Measurements from ENCODE around the gene FOXN3.
"Not testable (repeated sequence)": the region's sequence is repeated elsewhere in the genome, so short reads cannot be mapped to it uniquely, and the experiment has no call there.

FOXN3 gene

DNA sequence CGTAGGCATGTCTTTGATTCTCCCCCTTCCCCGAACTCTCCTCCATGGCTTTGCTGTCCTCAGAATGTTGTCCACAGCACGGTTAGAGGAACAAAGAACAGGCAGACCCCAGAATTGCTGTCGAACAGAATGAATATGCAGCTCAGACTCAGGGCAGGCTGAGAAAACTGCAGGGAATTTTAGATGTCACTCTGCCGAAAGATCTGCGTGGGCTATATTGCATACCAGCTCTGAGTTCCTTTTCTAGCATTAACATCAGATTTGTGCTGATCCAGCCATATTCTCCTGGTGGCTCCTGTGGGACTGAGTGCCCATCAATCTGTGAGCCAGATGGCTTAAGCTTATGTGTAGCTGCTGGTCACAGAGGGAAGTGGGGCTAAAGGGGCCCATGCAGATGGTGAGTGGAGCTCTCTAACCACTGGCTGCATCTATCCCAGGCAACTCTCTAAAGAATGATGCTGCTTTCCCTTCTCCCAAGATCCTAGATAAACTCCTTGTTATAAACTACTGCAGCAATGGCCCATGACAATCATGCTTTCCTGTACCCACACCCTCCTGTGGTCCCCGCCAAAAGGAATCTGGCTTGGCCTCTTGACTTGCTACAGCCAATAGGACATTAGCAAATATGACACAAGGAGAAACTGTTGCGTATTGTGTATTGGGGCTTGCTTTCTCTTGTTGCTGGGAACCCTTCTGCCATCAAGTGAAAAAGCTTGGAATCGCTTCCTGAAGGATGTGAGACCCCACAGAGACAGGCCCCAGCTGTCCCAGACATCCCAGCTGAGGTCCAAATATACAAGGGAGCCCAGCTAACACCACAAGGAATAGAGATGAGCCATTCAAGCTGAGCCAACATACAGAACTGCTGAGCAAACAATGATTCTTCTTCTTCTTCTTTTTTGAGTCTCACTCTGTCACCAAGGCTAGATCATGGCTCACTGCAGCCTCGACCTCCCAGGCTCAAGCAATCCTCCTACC lies 101.3 kb downstream of the FOXN3 start:
- DNase-seq (ENCODE audit: low read depth, low spot score), result no peak
- no peak overlapping the region for H3K27ac ChIP-seq

DNA sequence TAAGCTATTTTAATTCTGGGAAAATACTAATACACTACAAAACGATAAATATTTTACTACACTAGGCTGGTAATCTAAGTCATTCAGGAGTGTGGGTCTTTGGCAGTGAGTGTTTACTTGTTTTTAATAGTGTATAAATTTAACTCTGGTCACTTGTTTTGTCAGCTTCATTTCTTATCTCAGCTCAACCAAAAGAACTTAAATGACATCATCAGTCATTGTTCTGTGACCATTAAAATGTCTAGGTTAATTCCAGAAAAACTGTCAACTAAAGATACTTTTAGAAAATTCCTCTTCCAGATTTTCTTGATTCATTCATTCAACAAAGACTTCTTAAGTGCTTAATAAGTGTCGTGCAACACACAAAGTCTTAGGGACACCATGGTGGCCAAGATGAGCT lies 102.8 kb downstream of the FOXN3 start:
- no peak overlapping the region for H3K27ac ChIP-seq
- DNase-seq (ENCODE audit: low read depth, low spot score), result no peak

DNA sequence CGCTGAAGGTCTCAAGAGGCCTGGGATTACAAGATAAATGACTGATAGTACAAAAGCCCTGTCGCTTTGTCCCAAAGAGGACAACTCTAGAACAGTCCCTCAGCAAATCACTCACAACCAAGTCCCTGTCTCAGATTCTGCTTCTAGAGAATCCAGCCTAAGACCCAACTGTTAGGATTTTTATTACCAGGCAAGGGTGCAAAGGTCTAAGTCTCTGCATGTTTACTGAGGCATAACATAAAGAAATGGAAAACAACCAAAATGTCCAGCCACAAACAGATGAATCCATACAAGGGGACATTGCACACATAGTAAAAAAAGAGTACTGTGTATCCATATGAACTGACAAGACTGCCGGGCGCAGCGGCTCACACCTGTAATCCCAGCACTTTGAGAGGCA lies 104.1 kb downstream of the FOXN3 start:
- no peak for DNase-seq (ENCODE audit: low read depth, low spot score)
- no peak overlapping the region for H3K27ac ChIP-seq

DNA sequence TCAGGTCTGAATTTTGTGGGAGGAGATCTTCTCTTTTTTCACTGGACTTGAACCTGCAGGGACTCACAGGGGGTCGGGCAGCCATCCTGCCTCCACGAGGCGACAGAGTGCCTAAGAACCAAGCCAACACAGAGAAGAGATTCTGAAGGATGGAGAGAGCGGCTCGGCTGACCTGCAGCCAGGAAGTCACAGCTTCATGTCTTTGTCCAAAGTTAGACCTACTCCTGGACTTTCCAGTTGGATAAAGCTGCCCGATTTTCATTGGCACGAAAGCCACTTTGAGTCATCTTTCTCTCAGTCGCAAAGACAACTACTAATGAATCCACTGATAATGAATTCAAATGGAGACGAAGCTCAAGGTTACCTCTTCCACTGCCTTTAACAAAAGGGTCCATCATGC lies 106.8 kb downstream of the FOXN3 start:
- no peak for DNase-seq (ENCODE audit: low read depth, low spot score)
- no peak overlapping the region for H3K27ac ChIP-seq

DNA sequence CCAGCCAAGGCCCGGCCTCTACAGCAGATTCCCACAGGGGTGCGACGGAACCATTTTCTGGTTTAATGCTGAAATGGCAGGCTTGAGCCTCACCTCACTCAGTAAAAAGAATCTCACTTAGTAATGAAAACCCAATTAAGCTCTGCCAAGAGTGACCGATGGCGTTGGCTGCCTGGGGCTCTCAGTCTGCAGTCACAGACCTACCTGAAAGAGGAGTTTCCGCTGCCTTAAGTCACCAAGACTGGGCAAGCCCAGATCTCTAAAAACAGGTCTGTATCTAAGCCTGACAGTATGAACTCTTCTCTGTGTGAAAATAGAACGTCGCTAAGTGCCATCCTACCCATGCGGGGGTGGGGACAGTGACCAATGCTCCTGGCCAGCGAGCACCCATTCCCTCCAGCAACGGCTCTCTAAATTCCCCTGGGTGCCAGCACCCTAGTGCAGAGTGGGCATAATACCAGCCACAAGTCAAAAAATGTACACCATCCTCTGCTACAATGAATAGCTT lies 107.3 kb downstream of the FOXN3 start:
- no peak for DNase-seq (ENCODE audit: low read depth, low spot score)
- H3K27ac ChIP-seq, result no peak overlapping the region

DNA sequence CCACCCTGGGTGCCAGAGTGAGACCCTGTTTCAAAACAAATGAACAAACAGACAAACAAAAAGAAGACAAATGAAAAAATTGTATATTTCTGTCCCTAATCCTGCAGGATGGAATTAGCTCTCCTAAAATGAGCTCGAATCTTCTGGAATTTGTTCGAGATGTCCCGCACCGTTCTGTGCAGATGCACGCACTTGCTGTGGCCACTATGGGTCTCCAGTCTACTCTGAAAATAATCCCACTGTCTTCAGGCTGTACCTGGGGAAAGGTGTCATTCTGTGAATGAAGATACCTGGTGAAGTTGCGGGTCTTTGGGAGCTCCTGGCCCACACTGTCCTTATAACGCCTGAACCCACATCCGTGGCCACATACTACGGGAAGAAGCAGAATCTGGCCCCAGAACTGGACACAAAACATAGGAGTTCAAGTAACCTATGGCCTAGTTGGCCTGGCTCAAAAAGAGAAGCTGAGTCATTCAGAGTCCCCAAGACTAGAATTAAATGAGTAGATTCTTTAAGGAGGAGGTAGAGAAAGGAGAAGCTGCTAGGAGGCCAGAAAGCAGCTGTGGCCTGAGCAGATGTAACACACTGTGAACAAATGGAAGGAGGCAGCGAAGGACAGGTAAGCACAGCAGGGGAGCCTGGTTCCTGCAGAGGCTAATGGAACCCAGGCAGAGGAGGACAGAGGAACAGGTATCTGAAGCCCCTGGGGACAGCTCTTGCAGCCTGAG lies 108.6 kb downstream of the FOXN3 start:
- H3K27ac ChIP-seq, result no peak overlapping the region
- DNase-seq (ENCODE audit: low read depth, low spot score), result no peak

DNA sequence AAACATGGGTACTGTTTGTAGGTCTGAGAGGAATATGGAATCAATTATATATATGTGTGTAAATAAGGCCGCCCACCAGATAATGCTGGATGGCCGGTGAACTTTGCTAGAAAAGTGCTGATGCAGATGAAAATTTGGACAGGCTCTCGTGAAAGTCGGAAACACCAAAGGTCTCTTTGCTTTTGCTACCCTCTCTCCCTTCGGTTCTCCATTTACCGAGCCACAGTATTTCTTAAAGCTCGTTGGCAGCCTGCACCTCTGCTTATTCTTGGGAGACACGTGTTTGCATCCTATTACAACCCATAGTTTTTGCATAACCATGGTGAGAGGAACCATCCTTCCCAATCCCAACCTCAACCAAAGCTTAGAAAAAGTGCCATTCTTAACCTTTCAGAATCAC lies 109.6 kb downstream of the FOXN3 start:
- no peak for DNase-seq (ENCODE audit: low read depth, low spot score)
- H3K27ac ChIP-seq, result no peak overlapping the region

DNA sequence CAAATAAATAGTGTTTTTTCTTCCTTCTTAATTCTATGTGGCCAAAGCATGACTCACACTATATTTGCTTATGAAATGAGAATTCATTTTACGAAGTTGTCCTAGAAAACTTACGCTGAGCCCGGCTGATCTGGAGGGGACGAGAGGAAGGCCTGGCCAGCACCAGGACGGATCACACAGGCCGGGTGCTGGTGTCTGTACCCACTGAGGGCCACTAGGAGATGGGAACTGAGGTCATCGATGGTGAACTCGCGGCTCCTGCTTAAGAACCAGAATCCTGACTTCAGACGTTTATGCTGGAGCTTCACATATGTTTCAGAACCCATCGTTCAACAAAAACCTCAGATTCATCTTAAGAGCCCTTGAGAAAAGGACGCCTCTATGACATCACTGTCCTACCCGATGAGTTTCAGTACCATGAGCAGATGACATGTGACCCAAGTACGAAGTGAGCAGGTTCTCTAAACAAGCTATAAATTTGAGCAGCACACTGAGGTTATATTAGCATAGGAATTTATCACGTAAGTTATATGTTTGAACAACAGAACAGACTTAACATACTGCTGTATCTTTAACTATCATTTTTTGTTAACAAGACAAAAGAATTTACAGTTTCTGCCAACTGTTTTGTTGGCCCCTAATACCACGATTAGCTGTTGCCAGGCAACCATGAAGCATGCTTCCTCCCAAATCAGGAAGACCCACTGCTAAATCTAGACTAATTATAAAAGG lies 111.9 kb downstream of the FOXN3 start:
- DNase-seq (ENCODE audit: low read depth, low spot score), result no peak

DNA sequence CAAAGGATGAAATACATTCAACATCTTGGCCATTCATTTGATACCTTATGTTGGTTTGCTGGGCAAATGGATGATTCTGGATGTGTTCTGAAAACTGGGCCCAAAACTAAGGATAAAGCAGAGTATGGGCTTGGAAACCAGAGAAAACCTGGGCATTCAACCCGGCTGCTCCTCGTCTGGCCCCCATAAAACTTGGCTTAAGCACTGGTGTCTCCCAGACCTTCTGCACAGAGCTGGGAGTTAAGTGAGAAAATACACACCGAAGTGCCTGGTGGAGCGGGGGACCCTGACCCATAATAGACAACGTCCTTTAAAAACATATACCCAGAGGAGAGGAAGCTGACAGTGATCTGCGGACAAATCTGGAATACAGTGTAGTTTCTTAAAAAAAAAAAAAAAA lies 112.5 kb downstream of the FOXN3 start:
- DNase-seq (ENCODE audit: low read depth, low spot score), result no peak
- no peak overlapping the region for H3K27ac ChIP-seq

More for the DNA sequence above, 111.9 kb downstream of the FOXN3 start:
- no peak overlapping the region for H3K27ac ChIP-seq

DNA sequence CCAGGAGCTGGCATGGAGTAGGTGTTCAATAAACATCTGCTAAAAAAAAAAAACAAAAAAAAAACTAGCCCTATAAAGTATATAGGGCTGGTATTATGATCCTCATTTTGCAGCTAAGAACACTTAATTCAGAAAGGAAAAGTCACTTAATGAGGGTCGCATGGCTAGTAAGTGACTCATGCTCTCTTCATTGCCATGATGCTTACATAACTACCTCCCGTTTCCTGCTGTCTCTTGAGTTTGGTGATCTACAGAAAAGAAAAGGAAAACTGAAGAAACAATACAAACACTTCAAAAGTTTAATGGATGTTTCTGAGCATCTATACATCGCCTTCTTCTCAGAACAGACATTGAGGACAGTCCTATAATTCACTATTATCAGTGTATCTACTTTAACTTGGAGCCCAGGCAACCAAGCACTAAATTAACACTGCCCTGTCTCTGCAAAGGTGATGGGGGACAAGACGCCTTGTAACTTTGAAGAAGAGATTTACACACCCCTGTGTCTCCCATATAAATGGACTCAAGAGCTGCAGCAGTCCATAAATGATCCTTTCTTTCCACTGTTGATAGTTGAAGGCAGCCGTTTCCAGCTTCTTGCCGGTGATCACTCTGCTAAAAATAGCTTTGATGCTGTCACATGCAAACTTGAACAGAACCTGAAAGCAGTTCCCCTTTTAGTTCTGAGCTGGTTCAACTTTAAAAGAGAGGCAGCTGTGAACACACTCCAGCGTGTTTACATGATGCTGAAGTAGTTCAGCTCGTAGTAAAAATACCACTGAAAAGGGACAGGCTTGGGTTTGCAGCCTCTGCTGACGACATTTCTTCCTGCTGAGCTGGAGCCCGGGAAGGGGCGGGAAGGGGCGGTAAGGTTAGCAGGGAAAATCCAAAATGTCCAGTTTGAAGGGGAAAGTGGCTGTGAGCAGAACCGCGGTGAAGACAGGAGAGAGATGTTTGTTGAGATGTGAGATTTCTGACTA lies 113.3 kb downstream of the FOXN3 start:
- no peak for DNase-seq (ENCODE audit: low read depth, low spot score)
- H3K27ac ChIP-seq, result no peak overlapping the region

DNA sequence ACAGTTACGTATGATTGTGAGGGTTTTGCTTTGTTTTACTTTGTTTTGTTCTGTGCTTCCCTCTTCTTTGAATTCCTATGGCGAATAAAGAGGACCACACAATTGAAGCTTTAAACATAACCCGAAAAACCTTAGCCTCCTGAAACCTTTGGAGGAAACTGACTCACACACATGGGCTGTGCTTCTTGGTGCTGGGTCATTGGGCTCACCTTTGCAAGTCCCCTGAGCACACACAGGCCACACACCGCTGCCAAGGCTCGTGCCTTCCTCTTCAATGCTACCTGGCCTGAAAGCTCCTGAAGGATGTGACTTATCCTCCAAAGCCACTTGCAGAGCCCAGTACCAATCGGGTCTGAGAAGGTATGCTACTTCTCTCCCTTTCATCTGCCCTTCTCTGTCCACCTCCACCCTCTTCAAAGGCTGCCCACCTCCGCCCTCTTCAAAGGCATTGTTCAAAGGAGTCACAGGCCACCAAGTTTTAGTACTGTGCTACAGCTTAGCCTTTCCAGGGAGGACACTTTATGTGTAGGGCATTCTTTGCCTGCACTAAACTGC lies 114.6 kb downstream of the FOXN3 start:
- DNase-seq (ENCODE audit: low read depth, low spot score), result no peak
- no peak overlapping the region for H3K27ac ChIP-seq

DNA sequence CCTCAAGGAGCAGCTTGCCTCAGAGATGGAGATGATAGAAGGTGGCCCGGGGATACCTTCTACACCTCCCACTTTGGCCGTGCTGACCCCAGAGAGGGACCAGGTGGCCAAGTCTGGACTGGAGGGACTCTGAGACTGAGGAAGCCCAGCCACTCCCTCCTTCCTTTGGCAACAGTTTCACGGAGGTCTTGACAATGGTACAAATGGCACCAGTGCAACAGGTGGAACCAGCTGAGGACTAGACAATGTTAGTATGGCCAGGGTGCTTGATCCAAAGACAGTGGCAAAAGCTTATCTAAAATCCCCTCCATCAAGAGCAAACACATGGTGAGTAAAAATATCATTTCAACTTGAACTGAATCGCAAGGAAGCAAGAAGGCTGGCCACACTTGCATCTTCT lies 117.4 kb downstream of the FOXN3 start:
- no peak overlapping the region for H3K27ac ChIP-seq
- DNase-seq (ENCODE audit: low read depth, low spot score), result no peak

DNA sequence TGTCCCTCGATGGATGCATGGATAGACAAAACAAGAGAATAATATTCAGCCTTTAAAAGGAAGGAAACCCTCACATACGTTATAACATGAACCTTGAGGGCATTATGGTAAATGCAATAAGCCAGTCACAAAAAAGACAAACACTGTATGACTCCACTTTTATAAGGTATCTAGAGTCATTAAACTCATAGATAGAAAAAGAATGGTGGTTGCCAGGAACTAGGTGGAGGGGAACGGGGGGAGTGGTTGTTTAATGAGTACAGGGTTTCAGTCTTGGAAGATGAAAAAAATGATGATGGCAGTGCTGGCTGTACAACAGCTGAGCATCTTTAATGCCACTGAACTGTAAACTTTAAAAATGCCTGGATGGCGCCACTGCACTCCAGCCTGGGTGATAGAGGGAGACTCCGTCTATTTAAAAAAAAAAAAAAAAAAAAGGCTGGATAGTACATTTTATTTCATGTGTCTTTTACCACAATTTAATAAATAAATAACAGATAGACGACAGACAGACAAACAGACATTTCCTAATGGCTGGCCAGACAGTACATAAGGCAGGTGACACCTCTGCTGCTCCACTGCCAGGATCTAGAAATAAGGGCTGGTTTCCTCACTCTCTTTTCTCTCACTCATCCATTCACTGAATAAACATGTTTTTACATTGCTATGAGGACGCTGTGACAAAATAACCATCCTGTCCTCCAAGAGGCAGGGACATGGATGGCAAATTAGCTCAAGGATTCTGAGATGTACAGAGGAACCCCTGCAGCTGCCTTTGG lies 118.8 kb downstream of the FOXN3 start:
- DNase-seq (ENCODE audit: low read depth, low spot score), result no peak
- no peak overlapping the region for H3K27ac ChIP-seq

DNA sequence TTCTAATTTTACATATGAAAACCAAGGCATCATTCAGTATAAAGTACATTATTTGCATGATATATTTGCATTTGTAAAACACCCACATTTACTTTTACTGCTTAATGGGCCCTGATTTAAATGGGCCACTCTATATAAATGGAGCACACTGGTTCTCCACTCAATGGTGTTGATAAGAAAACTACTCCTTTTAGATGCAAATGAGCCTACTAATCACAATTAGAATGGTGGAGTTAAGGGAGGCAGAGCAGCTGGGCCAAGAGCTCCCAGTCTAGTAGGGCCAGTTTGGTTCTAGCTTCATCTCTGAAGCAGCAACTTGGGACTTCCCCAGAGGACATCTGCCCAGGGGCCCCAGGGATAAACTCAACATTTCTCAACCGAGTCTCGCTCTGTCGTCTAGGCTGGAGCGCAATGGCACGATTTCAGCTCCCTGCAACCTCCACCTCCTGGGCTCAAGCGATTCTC lies 120.7 kb downstream of the FOXN3 start:
- no peak for DNase-seq (ENCODE audit: low read depth, low spot score)
- H3K27ac ChIP-seq, result no peak overlapping the region

DNA sequence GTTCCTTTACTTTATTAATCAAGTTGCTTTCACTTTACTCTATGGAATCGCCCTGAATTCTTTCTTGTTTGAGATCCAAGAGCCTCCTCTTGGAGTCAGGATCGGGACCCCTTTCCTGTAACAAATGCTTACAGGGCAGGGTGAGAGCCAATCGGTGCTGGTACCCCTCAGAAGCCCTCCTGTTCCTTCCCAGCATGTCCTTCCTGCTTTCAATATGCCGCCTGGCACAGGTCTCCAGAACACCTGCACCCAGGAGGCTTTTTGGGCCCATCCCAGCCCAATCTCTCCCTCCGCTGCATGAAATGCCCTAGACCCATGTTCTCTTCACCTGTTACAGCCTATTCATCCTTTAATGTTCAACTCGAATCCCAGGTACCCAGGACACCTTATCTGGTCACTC lies 122.2 kb downstream of the FOXN3 start:
- no peak for DNase-seq (ENCODE audit: low read depth, low spot score)
- H3K27ac ChIP-seq, result no peak overlapping the region

DNA sequence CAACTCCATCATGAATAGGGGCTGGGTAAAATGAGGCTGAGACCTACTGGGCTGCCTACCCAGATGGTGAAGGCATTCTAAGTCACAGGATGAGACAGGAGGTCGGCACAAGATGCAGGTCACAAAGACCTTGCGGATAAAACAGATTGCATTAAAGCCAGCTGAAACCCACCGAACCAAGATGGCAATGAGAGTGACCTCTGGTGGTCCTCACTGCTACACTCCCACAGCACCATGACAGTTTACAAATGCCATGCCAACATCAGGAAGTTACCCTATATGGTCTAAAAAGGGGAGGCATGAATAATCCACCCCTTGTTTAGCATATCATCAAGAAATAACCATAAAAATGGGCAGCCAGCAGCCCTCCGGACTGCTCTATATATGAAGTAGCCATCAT lies 122.6 kb downstream of the FOXN3 start:
- not testable (repeated sequence) for DNase-seq (ENCODE audit: low read depth, low spot score); H3K27ac ChIP-seq

DNA sequence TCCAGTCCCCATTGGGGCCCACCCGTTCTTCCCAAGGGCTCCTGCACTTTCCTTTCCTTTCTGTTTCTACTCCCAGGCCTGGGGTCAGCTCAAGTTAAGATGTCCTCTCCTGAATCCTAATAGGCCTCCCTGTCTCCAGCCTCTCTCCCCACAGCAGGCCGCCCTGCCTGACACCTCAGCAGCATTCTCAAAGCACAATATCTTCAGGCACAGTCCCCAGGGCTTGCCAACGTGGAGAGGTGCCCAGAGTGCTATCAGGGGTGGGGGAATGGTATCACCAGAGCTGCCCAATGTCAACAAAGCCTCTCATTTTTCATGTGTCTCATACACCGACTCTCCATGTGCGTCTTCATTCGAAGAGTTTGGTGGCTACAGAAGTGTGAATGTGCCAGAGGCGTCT lies 123.0 kb downstream of the FOXN3 start:
- no peak overlapping the region for H3K27ac ChIP-seq
- DNase-seq (ENCODE audit: low read depth, low spot score), result no peak

DNA sequence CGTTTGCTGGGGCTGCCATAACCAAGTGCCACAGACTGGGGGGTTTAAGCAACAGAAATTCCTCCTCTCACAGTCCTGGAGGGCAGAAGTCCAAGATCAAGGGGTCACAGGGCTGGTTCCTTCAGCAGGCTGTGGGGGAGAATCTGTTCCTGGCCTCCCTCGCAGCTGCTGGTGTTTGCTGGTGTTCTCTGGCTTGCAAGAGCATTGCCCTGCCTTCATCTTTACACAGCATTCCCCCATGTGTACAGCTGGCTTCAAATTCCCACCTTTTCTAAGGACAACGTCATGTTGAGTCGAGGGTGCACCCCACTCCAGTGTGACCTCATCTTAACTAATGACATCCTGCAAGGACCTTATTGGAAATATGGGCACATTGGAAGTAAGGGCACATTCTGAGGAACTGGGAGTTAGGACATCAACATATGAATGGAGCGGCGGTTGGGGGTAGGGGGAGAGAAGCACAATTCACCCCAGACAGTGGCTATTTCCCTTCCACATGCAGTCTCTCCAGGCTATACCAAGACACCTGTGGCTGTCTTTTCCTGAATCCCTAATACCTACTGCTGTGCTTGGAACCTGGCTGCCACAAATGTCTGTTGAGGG lies 123.6 kb downstream of the FOXN3 start:
- H3K27ac ChIP-seq, result no peak overlapping the region
- no peak for DNase-seq (ENCODE audit: low read depth, low spot score)

All from epithelial cell of prostate (primary cell).